Fibroblast of the conjunctiva (primary cell): Measurements from ENCODE around the gene HCFC1.

Experiments
- DNase-seq: peaks from one replicate; pipeline ENCODE4 v3.0.0-alpha.2; 2010; ENCODE audit warnings: low read depth

Gene HCFC1

DNA sequence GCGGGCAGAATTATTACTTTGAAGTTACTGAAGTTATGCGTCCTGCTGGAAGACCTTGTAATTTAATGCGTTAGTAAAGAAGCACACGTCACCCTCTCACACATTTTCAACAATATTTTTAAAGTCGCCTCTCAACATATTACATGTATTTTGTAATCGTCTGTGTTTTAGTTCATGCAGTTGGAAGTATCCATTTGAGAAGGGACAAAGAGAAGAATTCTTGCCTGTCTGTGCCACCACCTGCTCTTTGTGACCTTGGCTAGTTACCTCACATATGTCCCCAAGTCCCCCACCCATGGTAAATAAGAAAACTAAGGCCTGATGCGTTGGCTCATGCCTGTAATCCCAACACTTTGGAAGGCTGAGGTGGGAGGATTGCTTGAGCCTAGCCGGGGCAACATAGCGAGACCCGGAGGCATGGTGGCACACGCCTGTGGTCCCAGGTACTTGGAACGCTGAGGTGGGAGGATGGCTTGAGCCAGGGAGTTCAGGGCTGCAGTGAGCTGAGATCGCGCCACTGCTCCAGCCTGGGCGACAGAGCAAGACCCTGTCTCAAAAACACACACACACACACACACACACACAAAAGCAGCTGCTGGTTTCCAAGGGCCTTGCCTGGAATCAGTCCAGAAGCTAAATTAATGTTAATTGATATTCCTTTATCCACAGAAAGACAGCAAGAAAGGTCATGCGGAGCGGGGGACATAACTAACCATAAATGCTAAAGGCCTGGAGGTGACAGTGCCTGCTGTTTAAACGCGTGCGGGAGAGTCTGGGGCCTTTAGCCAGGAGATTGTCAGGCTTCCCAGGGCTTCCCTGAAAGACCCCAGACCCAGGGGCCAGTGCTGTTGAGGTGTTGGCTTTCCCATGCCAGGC is 1.7 kb upstream of the HCFC1 start:
- no peak for DNase-seq

DNA sequence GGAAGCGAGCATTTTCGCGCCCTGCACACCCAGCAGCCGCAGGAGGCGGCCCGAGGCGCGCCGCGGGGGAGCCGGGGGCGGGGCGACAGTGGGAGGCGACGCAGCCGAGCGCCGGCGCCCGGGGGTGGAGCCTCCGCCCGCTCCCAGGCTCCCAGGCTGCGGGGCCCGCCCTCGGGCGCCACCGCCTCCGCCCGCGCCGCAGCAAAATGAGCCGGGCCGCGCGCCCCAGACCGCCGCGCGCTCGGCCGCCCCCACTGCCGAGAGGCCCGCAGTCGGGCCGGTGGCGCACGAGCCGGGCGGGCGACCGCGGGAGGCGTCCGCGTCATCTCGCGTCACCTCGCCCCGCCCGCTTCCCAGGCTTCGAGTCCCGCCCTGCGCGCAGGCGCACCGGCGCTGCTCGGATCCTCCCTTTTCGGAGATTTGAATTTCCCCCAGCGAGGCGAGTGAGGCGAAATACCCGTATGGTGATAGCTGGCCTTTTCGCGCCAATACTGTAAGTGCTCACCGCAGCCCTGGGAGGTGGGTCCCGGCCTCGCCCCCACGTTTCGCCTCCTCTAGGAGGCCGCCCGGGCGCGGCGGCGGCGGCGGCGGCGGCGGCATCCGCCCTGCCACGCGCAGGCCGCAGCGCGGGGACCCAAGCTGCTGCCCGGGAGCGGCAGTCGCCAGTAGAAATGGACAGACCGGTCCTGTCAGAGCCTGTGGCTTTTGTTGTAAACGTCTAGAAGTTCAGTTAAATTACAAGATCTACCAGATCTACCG is 929 bp upstream of the HCFC1 start, which contains the start of gene TMEM187:
Gene TMEM187, plus strand, starts transcription at position 387 of the 759 bp plus-strand sequence. CDS start 9,309 bp downstream, outside the sequence.
- DNase-seq = peak; percentile 78

DNA sequence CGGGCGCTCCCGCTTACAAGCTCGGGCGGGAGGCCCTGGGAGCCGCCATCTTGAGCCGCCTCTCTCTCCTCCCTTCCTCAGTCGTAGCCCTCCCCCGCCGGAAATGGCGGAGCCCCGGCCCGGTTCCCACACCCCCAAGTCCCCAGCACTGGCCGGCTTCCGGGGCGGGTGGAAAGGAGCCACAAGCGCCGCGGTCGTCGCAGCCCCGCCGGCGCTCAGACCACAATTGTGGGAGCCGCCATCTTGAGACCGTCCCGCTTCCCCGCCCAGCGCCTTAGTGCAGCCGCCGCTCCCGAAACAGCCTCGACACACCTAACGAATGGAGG is 531 bp downstream of the HCFC1 start:
- DNase-seq = peak; percentile 84

DNA sequence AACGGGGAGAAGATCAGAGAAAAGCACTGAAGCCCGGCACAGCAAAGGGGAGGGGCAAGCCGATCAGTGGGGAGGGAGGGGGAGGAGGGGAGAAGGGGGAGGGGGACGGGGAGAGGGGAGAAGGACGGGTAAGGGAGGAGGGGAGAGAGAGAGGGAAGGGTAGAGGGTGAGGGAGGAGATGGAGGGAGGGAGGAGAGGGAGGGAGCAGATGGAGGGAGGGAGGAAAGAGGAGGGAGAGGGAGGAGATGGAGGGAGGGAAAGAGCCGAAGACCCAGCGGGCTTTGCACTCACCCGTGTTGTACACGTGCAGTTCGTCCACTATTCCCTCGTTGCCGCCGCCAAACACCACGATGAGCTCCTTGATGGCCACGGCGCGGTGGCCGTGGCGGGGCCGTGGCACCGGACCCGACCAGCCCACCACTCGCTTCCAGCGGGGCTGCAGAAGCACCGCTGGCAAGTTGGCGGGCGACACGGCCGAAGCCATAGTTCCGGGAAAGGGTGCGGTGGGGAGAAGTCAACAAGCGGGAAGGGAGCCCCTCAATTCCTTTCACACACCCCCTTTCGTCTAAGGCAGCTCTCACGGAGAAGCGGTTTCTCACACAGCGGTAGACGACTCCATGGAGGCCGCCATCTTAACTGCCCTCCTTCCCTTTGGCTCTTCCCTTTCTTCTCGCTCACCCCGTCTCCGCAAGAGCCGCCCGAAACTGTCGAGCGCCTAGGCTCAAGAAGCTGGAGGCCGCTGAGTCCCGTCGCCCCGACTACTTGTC is 1.1 kb downstream of the HCFC1 start:
- DNase-seq = peak; percentile 77

DNA sequence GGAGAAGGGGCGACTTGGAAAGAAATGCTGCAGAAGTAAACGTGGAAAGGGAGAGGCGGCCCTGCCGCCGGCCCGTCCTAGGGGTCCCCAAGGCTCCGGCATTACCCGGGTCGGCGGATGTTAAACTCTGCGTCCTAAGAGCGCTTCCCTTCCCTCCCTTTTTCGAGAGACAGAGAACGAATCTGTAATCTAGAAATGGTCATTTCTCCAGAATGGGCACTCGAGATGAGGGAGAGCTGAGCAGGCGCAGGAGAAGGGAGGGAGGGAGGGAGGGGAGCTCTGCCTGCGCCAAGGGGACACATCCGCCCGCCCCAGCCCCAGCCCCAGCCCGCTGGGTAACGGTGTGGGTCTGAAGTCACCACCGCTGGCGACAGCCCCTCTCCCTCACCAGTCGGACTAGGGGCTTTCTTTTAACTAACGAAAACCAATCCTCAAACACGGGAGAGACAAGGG is 1.7 kb downstream of the HCFC1 start:
- DNase-seq = no peak

DNA sequence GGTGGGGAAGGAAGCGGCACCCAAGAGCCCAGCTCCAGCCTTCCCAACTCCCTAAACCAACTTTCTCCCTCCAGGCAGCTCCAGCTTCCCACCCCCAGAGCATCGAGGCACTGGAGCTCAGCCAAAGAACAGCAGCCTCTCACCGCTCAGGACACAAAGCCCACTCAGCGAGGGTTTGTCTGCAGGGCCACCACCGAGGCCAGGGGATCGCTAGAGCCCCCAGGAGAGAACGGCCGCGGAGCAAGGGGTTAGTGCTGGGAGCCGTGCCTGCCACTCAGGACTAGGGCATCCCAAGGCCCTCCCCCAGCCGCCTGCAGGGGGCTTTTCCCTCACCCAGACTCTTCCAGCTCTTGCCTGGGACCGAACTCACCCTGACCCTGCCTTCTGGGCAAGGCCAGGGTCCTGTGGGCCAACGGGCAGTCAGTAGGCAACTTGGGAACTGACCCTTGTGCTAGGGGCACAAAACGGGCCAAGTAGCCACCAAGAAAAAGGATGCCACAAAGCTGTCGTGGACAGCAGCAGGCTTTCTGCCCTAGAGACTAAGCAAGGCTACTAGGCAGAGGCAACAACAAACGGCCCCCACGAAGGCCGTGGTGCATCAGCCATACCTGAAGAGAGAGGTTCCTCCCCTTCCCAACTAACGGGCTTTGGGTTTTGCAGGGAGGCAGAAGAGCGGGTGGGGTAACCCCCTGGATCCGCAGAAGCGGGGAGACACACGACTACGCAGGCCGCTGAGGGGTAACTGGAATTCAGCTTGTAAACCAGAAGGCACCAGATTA is 2.3 kb downstream of the HCFC1 start:
- DNase-seq = no peak

DNA sequence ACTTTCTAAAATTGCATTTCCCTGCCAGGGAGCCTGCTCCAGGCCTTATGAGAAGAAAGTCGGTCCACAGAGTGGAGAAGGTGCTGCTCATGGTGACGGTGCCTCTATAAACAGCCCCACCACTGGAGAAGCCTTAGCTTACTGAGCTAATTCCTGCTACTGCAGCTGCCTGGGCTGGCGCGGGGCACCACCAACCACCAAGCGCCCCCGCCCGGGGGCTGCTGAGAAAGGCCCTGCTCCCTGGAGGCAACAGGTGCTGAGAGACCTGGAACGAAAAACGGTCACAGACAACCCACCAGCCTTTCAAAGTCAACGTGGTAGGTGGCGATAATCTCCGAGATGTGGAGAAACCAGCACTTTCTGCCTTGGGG is 2.9 kb downstream of the HCFC1 start:
- no peak for DNase-seq

DNA sequence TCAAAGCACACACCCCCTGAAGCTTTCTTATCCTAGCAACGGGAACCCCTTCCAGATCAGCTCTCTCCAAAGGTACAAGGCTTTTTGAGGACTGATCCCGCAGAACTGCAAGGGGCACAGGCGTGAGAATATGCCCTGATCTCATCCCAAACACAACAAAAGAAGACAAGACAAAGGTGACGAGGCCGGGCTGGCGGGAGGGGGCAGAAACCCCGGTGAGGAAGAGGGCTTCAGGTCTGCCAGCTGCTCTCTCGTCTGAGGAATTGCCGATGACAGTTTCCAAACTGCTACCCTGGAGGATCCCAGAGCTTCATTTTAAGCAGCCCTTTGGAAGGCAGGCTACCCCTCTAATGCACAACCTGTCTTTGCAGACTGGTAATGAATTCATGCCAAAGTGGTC is 3.4 kb downstream of the HCFC1 start:
- no peak for DNase-seq

DNA sequence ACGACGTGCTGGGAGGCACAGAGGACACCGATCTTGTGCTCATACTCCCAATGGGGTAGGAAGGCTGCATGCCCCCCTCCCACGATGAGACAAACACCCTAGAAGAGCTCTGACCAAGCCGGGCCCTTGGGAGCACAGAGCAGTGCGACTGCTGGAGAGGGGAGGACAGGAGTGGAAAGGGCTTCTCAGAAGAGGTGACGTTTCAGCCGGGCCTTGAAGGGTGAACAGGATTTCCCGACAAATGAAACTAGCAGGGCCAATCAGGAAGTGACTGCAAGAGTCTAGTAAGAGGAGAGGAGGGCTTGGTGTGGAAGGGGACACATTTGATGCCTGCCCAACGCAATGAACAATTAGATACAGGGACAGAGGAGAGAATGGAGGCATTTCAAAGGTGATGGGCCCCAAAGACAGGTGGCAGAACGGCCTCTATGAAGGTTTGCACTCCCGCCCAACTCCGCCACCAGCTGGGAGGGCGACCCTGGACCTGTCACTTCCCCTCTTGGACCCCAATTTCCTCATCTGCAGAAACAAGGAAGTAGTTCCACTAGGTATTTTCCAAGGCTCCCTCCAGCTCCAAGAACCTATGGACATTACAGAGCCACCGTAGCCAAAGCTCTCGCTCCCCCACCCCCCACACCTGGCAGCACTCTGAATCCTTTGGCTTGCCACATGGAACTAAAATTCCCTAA is 3.9 kb downstream of the HCFC1 start:
- no peak for DNase-seq

DNA sequence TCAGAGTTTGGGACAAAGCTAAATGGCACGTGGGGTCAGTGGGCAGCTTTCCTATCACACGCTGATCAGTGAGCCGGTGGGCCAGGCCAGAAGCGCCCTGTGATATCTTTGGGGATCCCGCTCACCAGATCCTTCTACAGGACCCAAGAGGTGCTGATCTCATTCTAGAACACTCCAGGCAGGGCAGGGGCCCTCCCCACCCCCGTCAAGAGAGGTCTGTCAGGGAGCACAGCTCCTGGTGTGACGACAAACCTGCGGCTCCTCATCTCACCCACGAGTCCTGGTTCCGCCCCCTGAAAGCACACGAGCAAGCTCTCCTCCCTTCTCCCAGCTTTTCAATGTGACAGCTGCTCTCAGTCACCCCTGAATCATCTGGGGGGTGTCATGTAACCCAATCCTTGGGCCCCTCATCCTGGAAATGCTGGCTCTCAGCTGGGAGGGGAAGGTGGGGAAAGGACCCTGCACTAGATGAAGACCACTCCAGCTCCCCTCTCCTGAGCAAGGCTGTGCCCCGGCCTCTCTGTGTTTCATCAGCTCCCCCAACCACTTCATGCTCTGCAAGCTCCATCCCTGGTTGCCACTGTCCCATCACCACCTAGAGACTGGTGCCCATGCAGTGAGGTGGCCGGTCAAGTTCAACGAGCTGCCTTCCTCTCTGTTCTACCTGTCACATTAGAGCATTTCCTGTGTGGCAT is 4.6 kb downstream of the HCFC1 start:
- no peak for DNase-seq

DNA sequence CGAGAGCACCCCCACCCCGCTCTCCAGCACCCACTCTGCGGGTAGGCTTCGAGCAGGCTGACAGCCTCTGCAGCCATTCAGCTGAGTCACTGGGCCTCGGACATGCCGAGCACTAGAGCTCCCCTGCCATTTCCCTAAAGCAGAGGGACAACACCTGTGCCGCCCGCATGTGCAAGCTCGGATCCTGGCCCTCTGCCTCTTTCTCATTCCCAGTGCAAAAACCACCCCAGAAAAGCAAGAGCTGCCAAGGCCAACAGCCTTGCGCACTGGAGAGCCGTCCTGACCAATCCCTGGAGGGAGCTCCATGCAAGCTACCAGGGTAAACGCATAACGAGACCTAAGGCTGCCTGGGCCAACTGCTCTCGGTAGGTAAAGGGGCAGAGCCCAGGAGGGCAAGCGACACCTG is 5.3 kb downstream of the HCFC1 start:
- DNase-seq = no peak

DNA sequence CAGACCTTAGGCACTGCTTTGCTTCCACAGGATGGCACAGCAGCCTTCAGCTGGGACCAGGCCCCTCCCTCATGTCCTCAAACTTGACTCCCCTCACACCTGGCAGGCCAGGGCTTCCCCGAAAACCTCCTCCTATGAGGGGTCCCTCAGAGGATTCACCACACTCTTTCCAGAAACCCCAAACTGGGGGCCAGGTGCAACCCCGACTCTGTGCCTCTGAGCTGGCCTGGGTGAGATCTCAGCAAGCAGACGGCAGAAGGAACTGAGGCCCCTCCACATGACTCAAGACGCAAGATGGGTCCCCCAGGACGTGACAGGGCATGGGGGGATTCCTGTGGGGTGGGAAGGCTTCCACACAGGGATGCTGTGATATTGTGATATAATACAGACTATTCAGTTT is 6.2 kb downstream of the HCFC1 start:
- no peak for DNase-seq

DNA sequence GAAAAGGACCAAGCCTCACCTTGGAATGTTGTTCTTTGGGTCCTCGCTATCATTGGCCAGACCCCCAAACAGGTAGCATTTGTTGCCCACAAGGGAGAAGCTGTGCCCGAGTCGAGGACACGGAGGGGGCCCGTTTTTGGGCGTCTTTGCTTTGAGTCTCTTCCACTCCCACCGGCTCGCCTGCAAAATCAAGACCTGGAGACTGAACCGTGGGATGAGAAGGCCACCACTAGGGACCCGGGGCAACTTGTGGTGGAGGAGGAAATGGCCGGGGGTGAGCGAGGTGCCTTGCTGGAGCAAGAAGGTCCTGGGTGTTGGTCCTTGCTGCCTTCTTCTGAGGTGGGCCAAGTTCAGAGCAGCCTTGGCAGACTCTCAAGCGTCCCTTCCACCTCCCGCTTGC is 7.5 kb downstream of the HCFC1 start:
- no peak for DNase-seq

DNA sequence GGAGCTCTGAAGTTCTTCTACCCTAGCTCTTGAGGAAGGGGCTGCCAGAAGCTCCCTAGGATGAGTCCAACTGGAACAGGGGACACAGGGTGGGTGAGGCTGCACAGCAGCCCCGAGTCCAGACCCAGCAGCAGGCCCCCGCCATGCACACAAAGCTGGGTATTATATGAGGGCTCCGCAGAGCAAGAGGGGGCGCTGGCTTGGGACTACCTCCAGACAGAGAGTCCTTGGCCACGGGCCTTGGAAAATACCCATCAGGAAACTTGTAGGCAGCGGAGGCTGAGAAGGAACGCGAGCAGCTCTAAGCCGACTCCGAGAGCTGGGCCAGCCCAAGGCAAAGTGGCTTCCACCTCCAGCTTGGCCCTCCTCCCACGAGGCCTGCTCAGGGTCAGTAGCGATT is 8.1 kb downstream of the HCFC1 start:
- no peak for DNase-seq

DNA sequence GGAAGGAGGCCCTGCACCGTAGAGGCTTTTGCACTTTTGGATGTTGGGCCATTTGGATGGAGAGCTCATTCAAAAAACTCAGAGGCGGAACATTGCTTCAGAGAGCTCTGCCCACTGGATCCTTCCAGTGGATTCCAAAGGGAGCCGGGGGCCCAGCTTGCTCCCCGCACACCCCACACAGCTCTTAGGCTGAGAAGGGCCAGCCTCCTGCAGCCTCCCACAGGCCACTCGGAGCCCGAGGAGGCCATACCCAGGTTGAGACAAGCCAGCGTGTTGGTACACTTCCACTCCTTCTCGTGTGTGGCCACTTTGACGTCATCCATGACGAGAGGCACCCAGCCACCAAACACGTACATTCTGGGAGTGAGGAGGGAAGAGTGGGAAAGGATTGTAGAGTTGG is 10.3 kb downstream of the HCFC1 start:
- DNase-seq = no peak

DNA sequence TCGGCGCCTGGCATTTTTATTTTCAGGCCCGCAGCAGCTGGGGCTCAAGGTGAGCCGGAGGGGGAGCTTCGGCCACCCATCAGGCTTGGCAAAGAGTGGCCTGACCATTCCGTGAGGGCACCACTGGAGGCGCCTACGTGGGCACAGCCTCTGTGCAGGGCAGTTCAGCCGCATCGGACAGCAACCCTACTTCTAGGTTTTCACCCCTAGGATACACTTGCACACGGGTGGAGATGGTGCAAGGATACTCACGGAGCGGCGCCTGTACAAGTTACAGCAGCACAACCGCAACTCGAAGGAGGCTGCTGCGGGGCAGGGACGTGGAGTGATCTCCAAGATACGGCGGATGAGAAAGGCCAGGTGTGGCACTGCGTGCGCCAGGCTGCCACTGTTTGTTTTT is 10.8 kb downstream of the HCFC1 start:
- no peak for DNase-seq

DNA sequence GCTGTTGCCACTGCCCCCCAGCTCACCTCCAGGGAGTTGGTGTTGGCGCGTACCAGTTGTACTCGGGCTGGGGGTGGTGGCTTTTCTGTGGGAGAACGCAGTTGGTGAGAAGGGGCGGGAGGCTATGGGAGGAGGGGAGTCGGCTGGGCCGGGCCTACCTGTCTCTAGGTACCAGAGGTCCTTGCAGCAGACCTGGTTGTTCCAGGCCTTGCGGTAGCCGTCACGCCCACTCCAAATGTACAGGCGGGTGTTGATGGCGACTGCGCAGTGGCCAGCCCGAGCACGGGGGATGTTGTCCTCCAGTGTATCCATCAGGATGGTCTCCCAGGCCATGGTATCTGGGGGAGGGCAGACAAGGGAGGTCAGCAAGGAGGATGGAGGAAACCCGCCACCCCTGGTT is 11.5 kb downstream of the HCFC1 start:
- no peak for DNase-seq

DNA sequence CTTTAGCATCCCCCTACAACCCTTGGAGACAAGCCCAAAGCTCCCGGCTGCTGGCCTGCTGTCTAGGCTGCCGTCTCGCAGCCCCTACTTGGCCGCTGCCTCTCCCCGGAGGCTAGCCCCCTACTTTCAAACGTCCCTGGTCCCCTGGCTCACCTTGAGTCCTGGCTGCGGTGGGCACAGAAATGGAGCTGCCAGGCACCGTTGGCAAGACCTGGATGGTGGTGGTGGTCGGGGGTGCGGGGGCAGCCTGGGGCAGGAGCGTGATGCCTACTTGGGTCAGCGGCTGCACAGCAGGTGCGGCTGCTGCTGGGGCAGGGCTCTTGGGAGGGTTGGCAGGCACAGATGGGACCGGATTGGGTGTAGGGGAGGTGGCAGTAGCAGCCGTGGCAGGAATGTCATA is 12.0 kb downstream of the HCFC1 start:
- no peak for DNase-seq

DNA sequence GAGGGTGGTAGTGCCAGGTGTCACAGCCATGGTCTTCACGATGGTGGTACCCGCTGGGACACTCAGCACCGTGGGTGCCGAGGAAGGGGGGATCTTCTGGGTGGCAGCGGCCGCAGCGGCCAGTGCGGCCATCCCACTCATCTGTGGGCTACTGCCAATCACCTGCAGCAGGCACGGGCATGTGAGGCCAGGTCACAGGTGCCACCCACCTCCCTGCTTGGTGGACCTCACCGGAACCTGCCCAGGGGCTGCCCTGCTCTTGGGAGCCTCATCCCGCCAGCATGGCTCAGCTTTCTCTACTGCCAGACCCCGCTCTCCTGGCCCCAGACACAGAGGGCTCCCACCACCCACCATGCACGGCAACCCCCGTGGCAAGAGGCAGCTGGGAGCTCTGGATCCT is 13.0 kb downstream of the HCFC1 start:
- no peak for DNase-seq

DNA sequence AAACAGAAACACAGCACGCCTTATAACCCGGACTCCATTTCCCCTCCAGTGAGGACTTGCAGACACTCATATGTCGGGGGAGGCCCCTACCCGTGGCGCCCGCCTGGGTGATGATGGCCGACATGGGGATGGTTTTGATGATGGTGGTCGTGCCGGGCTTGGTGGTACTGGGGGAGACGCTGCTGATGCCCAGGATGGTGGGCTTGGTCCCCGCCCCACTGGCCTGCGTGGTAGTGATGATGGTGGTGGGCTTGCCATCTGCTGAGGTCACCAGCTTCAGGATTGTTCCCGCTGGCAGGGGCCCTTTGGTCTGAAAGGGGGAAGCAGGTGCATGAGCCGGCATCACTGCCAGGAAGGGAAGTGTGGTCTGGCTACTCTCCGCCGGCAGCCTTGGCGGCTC is 14.4 kb downstream of the HCFC1 start:
- DNase-seq = no peak
